GM23338 (cell line): ENCODE measurements around the gene PLPPR3. TPM values are rescaled to one million over a fixed set of nuclear protein-coding genes. Genes with fewer than 3 reads are reported as not detected.

Experiments
- ATAC-seq: fragments of 200-7000 bp; cut with Tn5 transposase; 3 replicates; pipeline ENCODE4 v1.9.1; 2020
- DNase-seq: peaks from one replicate; pipeline ENCODE4 v3.0.0-alpha.2; 2015; ENCODE audit warnings: low spot score
- H2AFZ ChIP-seq: fragments of 200-600 bp; sonication (generic); 2 replicates; pipeline ENCODE4 v1.8.0; 2016; ENCODE audit warnings: antibody characterized with exemption, mild to moderate bottlenecking, moderate library complexity
- H3F3A ChIP-seq: fragments of 200-600 bp; sonication (generic); replicated peaks from 2 replicates; pipeline ENCODE4 v1.8.0; 2017; ENCODE audit warnings: antibody characterized with exemption, mixed run types, low read depth
- H3K27ac ChIP-seq: fragments of 200-600 bp; sonication (generic); 2 replicates; pipeline ENCODE4 v1.6.1; 2016; ENCODE audit warnings: low read depth
- H3K27me3 ChIP-seq: fragments of 200-600 bp; sonication (generic); 2 replicates; pipeline ENCODE4 v1.8.0; 2016; ENCODE audit warnings: mild to moderate bottlenecking, mixed run types, moderate library complexity; ENCODE audit not compliant: insufficient read depth
- H3K36me3 ChIP-seq: fragments of 200-600 bp; sonication (generic); 2 replicates; pipeline ENCODE4 v1.8.0; 2016; ENCODE audit warnings: mild to moderate bottlenecking; ENCODE audit not compliant: insufficient read depth
- H3K4me1 ChIP-seq: fragments of 200-600 bp; sonication (generic); 2 replicates; pipeline ENCODE4 v1.8.0; 2016; ENCODE audit warnings: mild to moderate bottlenecking, moderate library complexity; ENCODE audit not compliant: insufficient read depth
- H3K4me2 ChIP-seq: fragments of 200-600 bp; sonication (generic); 2 replicates; pipeline ENCODE4 v1.7.1; 2017; ENCODE audit warnings: mixed run types
- H3K4me3 ChIP-seq: fragments of 200-600 bp; sonication (generic); 2 replicates; pipeline ENCODE4 v1.6.1; 2016; ENCODE audit warnings: mixed run types
- H3K79me2 ChIP-seq: fragments of 200-600 bp; sonication (generic); replicated peaks from 2 replicates; pipeline ENCODE4 v1.8.0; 2017; ENCODE audit warnings: mild to moderate bottlenecking; ENCODE audit not compliant: insufficient read depth
- H3K9me2 ChIP-seq: fragments of 200-600 bp; sonication (generic); 2 replicates; pipeline ENCODE4 v1.8.0; 2017; ENCODE audit not compliant: insufficient read depth
- H4K20me1 ChIP-seq: fragments of 200-600 bp; sonication (generic); replicated peaks from 2 replicates; pipeline ENCODE4 v1.8.0; 2017; ENCODE audit warnings: mild to moderate bottlenecking; ENCODE audit not compliant: insufficient read depth
- H3K27ac Mint-ChIP-seq: 2 replicates; pipeline ENCODE4 v1.8.0; 2020; ENCODE audit warnings: inconsistent platforms, mild to moderate bottlenecking, moderate library complexity, mixed read lengths
- H3K27me3 Mint-ChIP-seq: 3 replicates; pipeline ENCODE4 v1.8.0; 2022; ENCODE audit warnings: low read depth, mild to moderate bottlenecking, moderate library complexity, mixed read lengths, inconsistent platforms; ENCODE audit not compliant: insufficient read depth, poor library complexity
- H3K36me3 Mint-ChIP-seq: 3 replicates; pipeline ENCODE4 v1.8.0; 2021; ENCODE audit warnings: low read depth, mild to moderate bottlenecking, inconsistent platforms, moderate library complexity, mixed read lengths
- H3K4me1 Mint-ChIP-seq: 3 replicates; pipeline ENCODE4 v1.8.0; 2020; ENCODE audit warnings: mild to moderate bottlenecking, inconsistent platforms, mixed read lengths
- H3K4me3 Mint-ChIP-seq: 3 replicates; pipeline ENCODE4 v1.8.0; 2021; ENCODE audit warnings: moderate library complexity, mild to moderate bottlenecking, inconsistent platforms, mixed read lengths
- H3K9me3 Mint-ChIP-seq: 3 replicates; pipeline ENCODE4 v1.8.0; 2020; ENCODE audit warnings: moderate library complexity, mild to moderate bottlenecking, inconsistent platforms, mixed read lengths
- CREB1 ChIP-seq: fragments of 250-450 bp; sonication (Bioruptor Pico); IDR thresholded peaks from 2 replicates; pipeline ENCODE4 v1.5.0; 2020; ENCODE audit warnings: low read depth, mild to moderate bottlenecking, moderate library complexity
- EZH2 ChIP-seq: fragments of 200-600 bp; sonication (generic); IDR thresholded peaks from one replicate; pipeline ENCODE4 v1.8.0; 2017; ENCODE audit warnings: antibody characterized with exemption, mild to moderate bottlenecking, low read depth; ENCODE audit not compliant: unreplicated experiment
- EZH2phosphoT487 ChIP-seq: fragments of 200-600 bp; sonication (generic); IDR thresholded peaks from one replicate; pipeline ENCODE4 v1.8.1; 2018; ENCODE audit warnings: antibody characterized with exemption; ENCODE audit not compliant: unreplicated experiment
- JUNB ChIP-seq: IDR thresholded peaks from one replicate; pipeline ENCODE4 v1.6.1; 2016; ENCODE audit warnings: antibody characterized with exemption; ENCODE audit not compliant: unreplicated experiment
- NANOG ChIP-seq: IDR thresholded peaks from 2 replicates; pipeline ENCODE4 v1.6.1; 2016; ENCODE audit warnings: antibody characterized with exemption, borderline replicate concordance
- POLR2AphosphoS5 ChIP-seq: IDR thresholded peaks from 2 replicates; pipeline ENCODE4 v1.6.1; 2016; ENCODE audit warnings: antibody characterized with exemption, low read depth
- STAT1 ChIP-seq: IDR thresholded peaks from one replicate; pipeline ENCODE4 v1.6.1; 2016; ENCODE audit warnings: antibody characterized with exemption; ENCODE audit not compliant: unreplicated experiment
- ZNF114 ChIP-seq: fragments of 250-450 bp; sonication (Bioruptor Pico); IDR thresholded peaks from 2 replicates; pipeline ENCODE4 v1.5.0; 2020; ENCODE audit warnings: mild to moderate bottlenecking, moderate library complexity
- ZNF331 ChIP-seq: fragments of 250-450 bp; sonication (Bioruptor Pico); IDR thresholded peaks from 2 replicates; pipeline ENCODE4 v1.5.0; 2020; ENCODE audit warnings: low read depth, mild to moderate bottlenecking, moderate library complexity
- polyA plus RNA-seq: library from polyadenylated mRNA; unstranded; fragments of >200 nt; fragmentation: Nextera tagmentation; extraction: Ambion mirVana; gene quantifications from 2 replicates; pipeline ENCODE4 v1.2.1, GENCODE V29; 2016
- total RNA-seq: library from RNA; depleted of rRNA; stranded (reverse); fragments of >200 nt; shearing (Covaris generic); gene quantifications from 2 replicates; pipeline ENCODE4 v1.2.3, GENCODE V29; 2014
- TF ChIP-seq, protein P1 (sequence below): IDR thresholded peaks from one replicate; pipeline ENCODE4 v1.6.1; 2018; ENCODE audit warnings: antibody characterized with exemption; ENCODE audit not compliant: unreplicated experiment
- TF ChIP-seq, protein P2 (sequence below): IDR thresholded peaks from 2 replicates; pipeline ENCODE4 v1.6.1; 2016; ENCODE audit warnings: antibody characterized with exemption
- TF ChIP-seq, protein P3 (sequence below), 2 experiments: fragments of 200-600 bp in 1 of 2; sonication (generic) in 1 of 2; conservative IDR thresholded peaks; 2 replicates each; pipeline versions ENCODE4 v1.5.1 to v1.6.1; 2016 to 2017; ENCODE audit warnings: antibody characterized with exemption in 2 of 2, low read depth in 2 of 2, mild to moderate bottlenecking in 2 of 2, moderate library complexity in 1 of 2
- TF ChIP-seq, protein P4 (sequence below): fragments of 250-450 bp; sonication (Bioruptor Pico); IDR thresholded peaks from 2 replicates; pipeline ENCODE4 v1.5.0; 2020; ENCODE audit warnings: mild to moderate bottlenecking, moderate library complexity

Gene PLPPR3
- total and polyA plus RNA-seq, 2 experiments from 2014 or later: 14.8 to 81.1 TPM

DNA sequence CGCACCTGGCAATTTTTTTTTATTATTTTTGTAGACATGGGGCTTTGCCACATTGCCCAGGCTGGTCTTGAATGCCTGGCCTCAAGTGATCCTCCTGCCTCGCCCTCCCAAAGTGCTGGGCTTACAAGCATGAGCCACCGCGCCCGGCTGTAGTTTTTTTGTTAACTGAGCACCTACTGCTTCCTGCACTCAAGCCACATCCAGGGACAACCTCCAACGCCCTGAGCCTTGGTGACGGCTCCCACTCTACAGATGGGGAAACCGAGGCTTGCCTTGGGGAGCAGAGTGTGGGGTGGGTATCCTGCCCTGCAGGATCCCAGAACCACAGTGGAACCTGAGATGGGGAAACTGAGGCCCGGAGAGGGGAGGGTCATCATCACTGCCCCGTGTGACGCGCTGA lies 33.4 kb upstream of the PLPPR3 start:
- DNase-seq (no peak), ATAC-seq (no peak)
- Histone ChIP-seq H3K4me1 (no peaks in the 10 kb centered on the region), H3K27ac (no peak overlapping the region), H4K20me1 (no peaks in the 10 kb centered on the region; the same call in 1 of the 2 replicates), H3K79me2 (no peaks in the 10 kb centered on the region), H2AFZ (no peak overlapping the region), H3K4me2 (no peak overlapping the region), H3K9me2 (no peaks in the 10 kb centered on the region), H3K27me3 (peaks cover 16% of the 10 kb centered on the region), H3K4me3 (no peak overlapping the region), H3F3A (peaks cover 15% of the 10 kb centered on the region; the same call in 1 of the 2 replicates), H3K36me3 (no peaks in the 10 kb centered on the region)
- H3K9me3 Mint-ChIP-seq: no peaks in the 10 kb centered on the region; the same call in 2 of the 3 replicates
- H3K27ac Mint-ChIP-seq: no peak overlapping the region
- peaks cover 12% of the 10 kb centered on the region for H3K27me3 Mint-ChIP-seq
- no peak overlapping the region for H3K4me3 Mint-ChIP-seq
- no peak for TF ChIP-seq NANOG
- TF ChIP-seq, protein P1, sequence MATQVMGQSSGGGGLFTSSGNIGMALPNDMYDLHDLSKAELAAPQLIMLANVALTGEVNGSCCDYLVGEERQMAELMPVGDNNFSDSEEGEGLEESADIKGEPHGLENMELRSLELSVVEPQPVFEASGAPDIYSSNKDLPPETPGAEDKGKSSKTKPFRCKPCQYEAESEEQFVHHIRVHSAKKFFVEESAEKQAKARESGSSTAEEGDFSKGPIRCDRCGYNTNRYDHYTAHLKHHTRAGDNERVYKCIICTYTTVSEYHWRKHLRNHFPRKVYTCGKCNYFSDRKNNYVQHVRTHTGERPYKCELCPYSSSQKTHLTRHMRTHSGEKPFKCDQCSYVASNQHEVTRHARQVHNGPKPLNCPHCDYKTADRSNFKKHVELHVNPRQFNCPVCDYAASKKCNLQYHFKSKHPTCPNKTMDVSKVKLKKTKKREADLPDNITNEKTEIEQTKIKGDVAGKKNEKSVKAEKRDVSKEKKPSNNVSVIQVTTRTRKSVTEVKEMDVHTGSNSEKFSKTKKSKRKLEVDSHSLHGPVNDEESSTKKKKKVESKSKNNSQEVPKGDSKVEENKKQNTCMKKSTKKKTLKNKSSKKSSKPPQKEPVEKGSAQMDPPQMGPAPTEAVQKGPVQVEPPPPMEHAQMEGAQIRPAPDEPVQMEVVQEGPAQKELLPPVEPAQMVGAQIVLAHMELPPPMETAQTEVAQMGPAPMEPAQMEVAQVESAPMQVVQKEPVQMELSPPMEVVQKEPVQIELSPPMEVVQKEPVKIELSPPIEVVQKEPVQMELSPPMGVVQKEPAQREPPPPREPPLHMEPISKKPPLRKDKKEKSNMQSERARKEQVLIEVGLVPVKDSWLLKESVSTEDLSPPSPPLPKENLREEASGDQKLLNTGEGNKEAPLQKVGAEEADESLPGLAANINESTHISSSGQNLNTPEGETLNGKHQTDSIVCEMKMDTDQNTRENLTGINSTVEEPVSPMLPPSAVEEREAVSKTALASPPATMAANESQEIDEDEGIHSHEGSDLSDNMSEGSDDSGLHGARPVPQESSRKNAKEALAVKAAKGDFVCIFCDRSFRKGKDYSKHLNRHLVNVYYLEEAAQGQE: no peak
- no peak for TF ChIP-seq ZNF114 (CRISPR knock-in tag)
- TF ChIP-seq, protein P2, sequence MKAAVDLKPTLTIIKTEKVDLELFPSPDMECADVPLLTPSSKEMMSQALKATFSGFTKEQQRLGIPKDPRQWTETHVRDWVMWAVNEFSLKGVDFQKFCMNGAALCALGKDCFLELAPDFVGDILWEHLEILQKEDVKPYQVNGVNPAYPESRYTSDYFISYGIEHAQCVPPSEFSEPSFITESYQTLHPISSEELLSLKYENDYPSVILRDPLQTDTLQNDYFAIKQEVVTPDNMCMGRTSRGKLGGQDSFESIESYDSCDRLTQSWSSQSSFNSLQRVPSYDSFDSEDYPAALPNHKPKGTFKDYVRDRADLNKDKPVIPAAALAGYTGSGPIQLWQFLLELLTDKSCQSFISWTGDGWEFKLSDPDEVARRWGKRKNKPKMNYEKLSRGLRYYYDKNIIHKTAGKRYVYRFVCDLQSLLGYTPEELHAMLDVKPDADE: no peak
- no peak for TF ChIP-seq POLR2AphosphoS5
- TF ChIP-seq EZH2phosphoT487: no peak
- TF ChIP-seq CREB1: no peak
- TF ChIP-seq ZNF331 (CRISPR knock-in tag): no peak
- no peak for TF ChIP-seq EZH2
- no peak for TF ChIP-seq JUNB
- TF ChIP-seq STAT1: no peak
- TF ChIP-seq, protein P3, sequence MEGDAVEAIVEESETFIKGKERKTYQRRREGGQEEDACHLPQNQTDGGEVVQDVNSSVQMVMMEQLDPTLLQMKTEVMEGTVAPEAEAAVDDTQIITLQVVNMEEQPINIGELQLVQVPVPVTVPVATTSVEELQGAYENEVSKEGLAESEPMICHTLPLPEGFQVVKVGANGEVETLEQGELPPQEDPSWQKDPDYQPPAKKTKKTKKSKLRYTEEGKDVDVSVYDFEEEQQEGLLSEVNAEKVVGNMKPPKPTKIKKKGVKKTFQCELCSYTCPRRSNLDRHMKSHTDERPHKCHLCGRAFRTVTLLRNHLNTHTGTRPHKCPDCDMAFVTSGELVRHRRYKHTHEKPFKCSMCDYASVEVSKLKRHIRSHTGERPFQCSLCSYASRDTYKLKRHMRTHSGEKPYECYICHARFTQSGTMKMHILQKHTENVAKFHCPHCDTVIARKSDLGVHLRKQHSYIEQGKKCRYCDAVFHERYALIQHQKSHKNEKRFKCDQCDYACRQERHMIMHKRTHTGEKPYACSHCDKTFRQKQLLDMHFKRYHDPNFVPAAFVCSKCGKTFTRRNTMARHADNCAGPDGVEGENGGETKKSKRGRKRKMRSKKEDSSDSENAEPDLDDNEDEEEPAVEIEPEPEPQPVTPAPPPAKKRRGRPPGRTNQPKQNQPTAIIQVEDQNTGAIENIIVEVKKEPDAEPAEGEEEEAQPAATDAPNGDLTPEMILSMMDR (conservative IDR thresholded peaks at IDR 0.05; ENCODE audit: low read depth in 2 of 2): no peak
- TF ChIP-seq, protein P4, sequence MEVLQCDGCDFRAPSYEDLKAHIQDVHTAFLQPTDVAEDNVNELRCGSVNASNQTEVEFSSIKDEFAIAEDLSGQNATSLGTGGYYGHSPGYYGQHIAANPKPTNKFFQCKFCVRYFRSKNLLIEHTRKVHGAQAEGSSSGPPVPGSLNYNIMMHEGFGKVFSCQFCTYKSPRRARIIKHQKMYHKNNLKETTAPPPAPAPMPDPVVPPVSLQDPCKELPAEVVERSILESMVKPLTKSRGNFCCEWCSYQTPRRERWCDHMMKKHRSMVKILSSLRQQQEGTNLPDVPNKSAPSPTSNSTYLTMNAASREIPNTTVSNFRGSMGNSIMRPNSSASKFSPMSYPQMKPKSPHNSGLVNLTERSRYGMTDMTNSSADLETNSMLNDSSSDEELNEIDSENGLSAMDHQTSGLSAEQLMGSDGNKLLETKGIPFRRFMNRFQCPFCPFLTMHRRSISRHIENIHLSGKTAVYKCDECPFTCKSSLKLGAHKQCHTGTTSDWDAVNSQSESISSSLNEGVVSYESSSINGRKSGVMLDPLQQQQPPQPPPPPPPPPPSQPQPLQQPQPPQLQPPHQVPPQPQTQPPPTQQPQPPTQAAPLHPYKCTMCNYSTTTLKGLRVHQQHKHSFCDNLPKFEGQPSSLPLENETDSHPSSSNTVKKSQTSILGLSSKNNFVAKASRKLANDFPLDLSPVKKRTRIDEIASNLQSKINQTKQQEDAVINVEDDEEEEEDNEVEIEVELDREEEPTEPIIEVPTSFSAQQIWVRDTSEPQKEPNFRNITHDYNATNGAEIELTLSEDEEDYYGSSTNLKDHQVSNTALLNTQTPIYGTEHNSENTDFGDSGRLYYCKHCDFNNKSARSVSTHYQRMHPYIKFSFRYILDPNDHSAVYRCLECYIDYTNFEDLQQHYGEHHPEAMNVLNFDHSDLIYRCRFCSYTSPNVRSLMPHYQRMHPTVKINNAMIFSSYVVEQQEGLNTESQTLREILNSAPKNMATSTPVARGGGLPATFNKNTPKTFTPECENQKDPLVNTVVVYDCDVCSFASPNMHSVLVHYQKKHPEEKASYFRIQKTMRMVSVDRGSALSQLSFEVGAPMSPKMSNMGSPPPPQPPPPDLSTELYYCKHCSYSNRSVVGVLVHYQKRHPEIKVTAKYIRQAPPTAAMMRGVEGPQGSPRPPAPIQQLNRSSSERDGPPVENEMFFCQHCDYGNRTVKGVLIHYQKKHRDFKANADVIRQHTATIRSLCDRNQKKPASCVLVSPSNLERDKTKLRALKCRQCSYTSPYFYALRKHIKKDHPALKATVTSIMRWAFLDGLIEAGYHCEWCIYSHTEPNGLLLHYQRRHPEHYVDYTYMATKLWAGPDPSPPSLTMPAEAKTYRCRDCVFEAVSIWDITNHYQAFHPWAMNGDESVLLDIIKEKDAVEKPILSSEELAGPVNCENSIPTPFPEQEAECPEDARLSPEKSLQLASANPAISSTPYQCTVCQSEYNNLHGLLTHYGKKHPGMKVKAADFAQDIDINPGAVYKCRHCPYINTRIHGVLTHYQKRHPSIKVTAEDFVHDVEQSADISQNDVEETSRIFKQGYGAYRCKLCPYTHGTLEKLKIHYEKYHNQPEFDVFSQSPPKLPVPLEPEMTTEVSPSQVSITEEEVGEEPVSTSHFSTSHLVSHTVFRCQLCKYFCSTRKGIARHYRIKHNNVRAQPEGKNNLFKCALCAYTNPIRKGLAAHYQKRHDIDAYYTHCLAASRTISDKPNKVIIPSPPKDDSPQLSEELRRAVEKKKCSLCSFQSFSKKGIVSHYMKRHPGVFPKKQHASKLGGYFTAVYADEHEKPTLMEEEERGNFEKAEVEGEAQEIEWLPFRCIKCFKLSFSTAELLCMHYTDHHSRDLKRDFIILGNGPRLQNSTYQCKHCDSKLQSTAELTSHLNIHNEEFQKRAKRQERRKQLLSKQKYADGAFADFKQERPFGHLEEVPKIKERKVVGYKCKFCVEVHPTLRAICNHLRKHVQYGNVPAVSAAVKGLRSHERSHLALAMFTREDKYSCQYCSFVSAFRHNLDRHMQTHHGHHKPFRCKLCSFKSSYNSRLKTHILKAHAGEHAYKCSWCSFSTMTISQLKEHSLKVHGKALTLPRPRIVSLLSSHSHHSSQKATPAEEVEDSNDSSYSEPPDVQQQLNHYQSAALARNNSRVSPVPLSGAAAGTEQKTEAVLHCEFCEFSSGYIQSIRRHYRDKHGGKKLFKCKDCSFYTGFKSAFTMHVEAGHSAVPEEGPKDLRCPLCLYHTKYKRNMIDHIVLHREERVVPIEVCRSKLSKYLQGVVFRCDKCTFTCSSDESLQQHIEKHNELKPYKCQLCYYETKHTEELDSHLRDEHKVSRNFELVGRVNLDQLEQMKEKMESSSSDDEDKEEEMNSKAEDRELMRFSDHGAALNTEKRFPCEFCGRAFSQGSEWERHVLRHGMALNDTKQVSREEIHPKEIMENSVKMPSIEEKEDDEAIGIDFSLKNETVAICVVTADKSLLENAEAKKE (CRISPR knock-in tag): no peak
- H3K4me1 Mint-ChIP-seq: no peaks in the 10 kb centered on the region
- no peaks in the 10 kb centered on the region for H3K36me3 Mint-ChIP-seq
